H1 (cell line): ENCODE data around the gene DNAL1.

Experiments
- CTCF ChIP-seq, 3 experiments: IDR thresholded peaks; 1 replicate in 2 of 3; 2 replicates in 1 of 3; pipeline versions ENCODE4 v1.5.1 to v1.6.1; 2011; ENCODE audit warnings: low read length in 3 of 3, mild to moderate bottlenecking in 3 of 3, inconsistent platforms in 2 of 3, low read depth in 1 of 3, moderate library complexity in 1 of 3; ENCODE audit not compliant: insufficient read depth in 1 of 3; ENCODE audit errors: control extremely low read depth in 1 of 3
- HDAC2 ChIP-seq, 2 experiments: fragments of 300-600 bp in 1 of 2; sonication (generic) in 1 of 2; IDR thresholded peaks; 2 replicates each; pipeline ENCODE4 v1.6.1; 2011 to 2012; ENCODE audit warnings: low read depth in 2 of 2, low read length in 2 of 2, mild to moderate bottlenecking in 2 of 2, moderate library complexity in 2 of 2, borderline replicate concordance in 1 of 2, inconsistent platforms in 1 of 2
- POLR2A ChIP-seq, 2 experiments: IDR thresholded peaks; 1 replicate in 1 of 2; 2 replicates in 1 of 2; pipeline ENCODE4 v1.6.1; 2011; ENCODE audit warnings: low read depth in 2 of 2, low read length in 2 of 2, mild to moderate bottlenecking in 2 of 2; ENCODE audit errors: control extremely low read depth in 1 of 2
- RAD21 ChIP-seq, 2 experiments: IDR thresholded peaks in 1 of 2; conservative IDR thresholded peaks in 1 of 2; 2 replicates each; pipeline ENCODE4 v1.6.1; 2011; ENCODE audit warnings: low read depth in 2 of 2, low read length in 2 of 2, improper control_type of control experiment in 1 of 2, inconsistent platforms in 1 of 2, mild to moderate bottlenecking in 1 of 2, moderate library complexity in 1 of 2
- TF ChIP-seq, protein P1 (sequence below): IDR thresholded peaks from 2 replicates; pipeline ENCODE4 v1.6.1; 2011; ENCODE audit warnings: low read depth, mild to moderate bottlenecking, low read length; ENCODE audit not compliant: insufficient read depth

DNA sequence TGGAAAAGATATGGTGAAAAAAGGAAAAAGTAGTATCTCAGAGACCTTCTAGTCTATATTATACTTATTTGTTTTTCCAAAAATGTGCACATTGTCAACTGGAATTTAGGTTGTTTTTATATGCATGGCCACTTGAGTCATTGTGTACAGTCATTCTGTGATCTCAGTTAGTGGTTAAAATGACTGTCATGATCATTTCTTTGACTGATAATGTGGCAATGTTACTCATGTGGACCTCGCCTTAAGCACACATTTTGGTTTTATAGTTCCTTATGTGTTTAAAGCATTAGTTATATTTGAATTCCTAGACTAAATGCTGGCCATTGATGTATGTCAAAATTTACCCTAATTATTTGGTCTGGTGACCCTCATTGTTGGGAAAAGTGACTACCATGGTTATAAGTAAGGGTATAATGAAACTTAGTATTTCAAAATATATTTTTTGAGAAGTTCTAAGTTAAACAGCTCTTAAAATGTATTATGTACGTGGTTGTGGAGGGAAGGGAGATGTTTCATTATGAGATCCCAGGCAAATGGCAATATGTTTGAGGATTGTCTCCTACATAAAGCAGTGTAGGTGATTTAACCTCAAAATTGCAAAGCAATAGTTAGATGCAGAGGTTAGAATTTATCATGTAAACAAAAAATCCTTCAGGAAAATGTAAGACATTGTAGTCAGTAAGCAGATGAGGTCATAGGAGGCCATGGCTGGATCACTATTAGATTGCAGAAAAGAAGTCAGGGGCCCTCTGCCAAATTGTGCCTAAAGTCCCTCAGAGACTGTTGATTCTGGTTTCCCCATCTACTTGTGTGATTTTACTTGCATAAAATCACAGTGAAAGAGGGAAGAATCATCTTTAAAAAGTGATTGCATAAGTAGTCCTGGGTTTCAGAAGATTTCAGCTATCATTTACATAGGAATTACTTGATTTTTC lies 51.9 kb downstream of the DNAL1 start:
- TF ChIP-seq CTCF (IDR thresholded peaks at IDR 0.05; ENCODE audit: control extremely low read depth in 1 of 3, insufficient read depth in 1 of 3, low read depth in 1 of 3, low read length in 3 of 3), result no peak
- no peak for TF ChIP-seq POLR2A (IDR thresholded peaks at IDR 0.05; ENCODE audit: control extremely low read depth in 1 of 2, low read depth in 2 of 2, low read length in 2 of 2)
- TF ChIP-seq RAD21 (IDR thresholded peaks at IDR 0.05 in 1 of 2, conservative IDR thresholded peaks at IDR 0.05 in 1 of 2; ENCODE audit: low read depth in 2 of 2, low read length in 2 of 2), result no peak
- TF ChIP-seq, protein P1, sequence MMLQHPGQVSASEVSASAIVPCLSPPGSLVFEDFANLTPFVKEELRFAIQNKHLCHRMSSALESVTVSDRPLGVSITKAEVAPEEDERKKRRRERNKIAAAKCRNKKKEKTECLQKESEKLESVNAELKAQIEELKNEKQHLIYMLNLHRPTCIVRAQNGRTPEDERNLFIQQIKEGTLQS, result no peak
- TF ChIP-seq HDAC2 (IDR thresholded peaks at IDR 0.05; ENCODE audit: borderline replicate concordance in 1 of 2, low read depth in 2 of 2, low read length in 2 of 2), result no peak
